Panc1 (cell line): ENCODE measurements around the gene ROPN1L. TPM values are rescaled to one million over a fixed set of nuclear protein-coding genes. Genes with fewer than 3 reads are reported as not detected.

Experiments used
- ATAC-seq: fragments of 200-7000 bp; cut with Tn5 transposase; 2 replicates; pipeline ENCODE4 v1.9.1; 2020; ENCODE audit warnings: mild to moderate bottlenecking, moderate library complexity
- BruUV-seq: library from RNA; stranded (reverse); fragments of 400-500 nt; replicated peaks from 2 replicates; lab custom pipeline; 2021; lab: Mats Ljungman, UMichigan
- CTCF ChIA-PET: fragments of 300-600 bp; sonication (Branson Sonifier 250); formaldehyde crosslinking; loops from one replicate; lab custom pipeline; 2022; ENCODE audit warnings: antibody characterized with exemption; lab: Charles Lee
- POLR2A ChIA-PET: fragments of 300-600 bp; sonication (Branson Sonifier 250); formaldehyde crosslinking; loops from one replicate; lab custom pipeline; 2022; ENCODE audit warnings: antibody characterized with exemption; lab: Charles Lee
- DNase-seq: peaks from one replicate; pipeline ENCODE4 v3.0.0-alpha.2; 2010; ENCODE audit warnings: low read depth, low spot score
- H3K27ac ChIP-seq: 2 replicates; pipeline ENCODE4 v1.5.1; 2011; ENCODE audit warnings: mild to moderate bottlenecking, low read length, inconsistent platforms
- H3K27me3 ChIP-seq: fragments of 200-500 bp; sonication (Bioruptor generic); 2 replicates; pipeline ENCODE4 v1.6.0; 2014; ENCODE audit warnings: low read length, inconsistent platforms; ENCODE audit not compliant: control insufficient read depth, insufficient read depth
- H3K36me3 ChIP-seq: fragments of 200-500 bp; sonication (Bioruptor generic); 2 replicates; pipeline ENCODE4 v1.5.1; 2014; ENCODE audit warnings: inconsistent platforms, mild to moderate bottlenecking, low read length, moderate library complexity; ENCODE audit not compliant: control insufficient read depth, insufficient read depth
- H3K4me1 ChIP-seq: 2 replicates; pipeline ENCODE4 v1.5.1; 2011; ENCODE audit warnings: inconsistent platforms, mild to moderate bottlenecking, low read length, moderate library complexity; ENCODE audit not compliant: control insufficient read depth, insufficient read depth
- H3K4me3 ChIP-seq, 2 experiments: 2 replicates each; pipeline ENCODE4 v1.5.1; 2011 to 2012; ENCODE audit warnings: low read depth in 2 of 2, low read length in 2 of 2, mild to moderate bottlenecking in 2 of 2, inconsistent platforms in 1 of 2, moderate library complexity in 1 of 2
- H3K9me3 ChIP-seq: fragments of 200-500 bp; sonication (Bioruptor generic); 2 replicates; pipeline ENCODE4 v1.5.1; 2014; ENCODE audit warnings: low read depth, mild to moderate bottlenecking, inconsistent platforms, low read length, moderate library complexity; ENCODE audit not compliant: control insufficient read depth, insufficient read depth
- CTCF ChIP-seq: fragments of 450-650 bp; IDR thresholded peaks from 2 replicates; pipeline ENCODE4 v1.5.1; 2017; ENCODE audit warnings: mild to moderate bottlenecking
- POLR2AphosphoS5 ChIP-seq: IDR thresholded peaks from 2 replicates; pipeline ENCODE4 v1.6.1; 2012; ENCODE audit warnings: mild to moderate bottlenecking, low read depth, low read length, moderate library complexity
- REST ChIP-seq, 2 experiments: IDR thresholded peaks; 2 replicates each; pipeline ENCODE4 v1.6.1; 2011 to 2012; ENCODE audit warnings: low read depth in 2 of 2, control low read depth in 1 of 2, low read length in 1 of 2, mild to moderate bottlenecking in 1 of 2, moderate library complexity in 1 of 2; ENCODE audit not compliant: insufficient read depth in 1 of 2
- SIN3A ChIP-seq: IDR thresholded peaks from 2 replicates; pipeline ENCODE4 v1.6.1; 2012; ENCODE audit warnings: low read depth, mild to moderate bottlenecking, low read length, moderate library complexity, borderline replicate concordance; ENCODE audit not compliant: insufficient read depth
- TCF7L2 ChIP-seq: IDR thresholded peaks from 2 replicates; pipeline ENCODE4 v1.6.1; 2011; ENCODE audit warnings: mild to moderate bottlenecking, low read depth, low read length, inconsistent platforms
- in situ Hi-C: cut with HindIII; loops from 2 replicates; pipeline ENCODE4 v1.10.0; 2016; ENCODE audit warnings: low sequenced_read_pairs, low pct_unique_long_range_greater_than_20kb
- intact Hi-C: fragments of 100-400 bp; cut with micrococcal nuclease; formaldehyde crosslinking; loops from one replicate; pipeline ENCODE4 v1.10.0; 2022; ENCODE audit not compliant: unreplicated experiment
- total RNA-seq: library from RNA; stranded (reverse); gene quantifications from one replicate; pipeline ENCODE4 v1.2.1, GENCODE V29; 2021; ENCODE audit not compliant: unreplicated experiment

The ROPN1L gene
- total RNA-seq, 1 experiment from 2014 or later: 3.0 TPM

DNA sequence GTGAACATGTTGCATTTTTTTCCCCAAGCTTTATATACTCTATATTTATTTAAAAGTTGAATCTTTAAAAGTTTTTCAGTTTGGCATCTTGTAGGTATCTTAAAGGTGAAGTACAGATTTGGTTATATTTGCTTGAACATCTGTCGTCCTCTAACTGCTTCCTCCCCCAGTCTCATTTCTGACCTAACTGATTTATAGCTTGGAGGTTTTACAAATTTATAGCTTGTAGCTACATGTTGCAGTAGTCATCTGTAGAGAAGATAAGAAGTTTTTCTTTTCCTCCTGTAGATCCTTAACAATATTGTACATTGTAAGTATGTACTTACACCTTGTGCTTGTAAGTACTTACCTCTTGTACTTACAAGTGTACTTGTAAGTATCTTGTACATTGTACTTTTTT, 31.0 kb upstream of the ROPN1L start:
- intact Hi-C loops: no loop called here
- Histone ChIP-seq H3K27me3 (no peaks in the 10 kb centered on the region), H3K27ac (no peak overlapping the region), H3K4me1 (no peaks in the 10 kb centered on the region), H3K9me3 (no peaks in the 10 kb centered on the region), H3K4me3 (no peak overlapping the region), H3K36me3 (peaks cover 47% of the 10 kb centered on the region)
- ATAC-seq (no peak), DNase-seq (no peak)
- CTCF ChIA-PET: interaction anchor here (0.6 kb wide), 1 partner anchor 13 kb away, joined by 3 read pairs; no protein-coding TSS in a partner anchor
- POLR2A ChIA-PET: no interaction called here
- in situ Hi-C loops: no loop called here
- TF ChIP-seq POLR2AphosphoS5: no peak
- TF ChIP-seq CTCF: no peak
- TF ChIP-seq TCF7L2: no peak
- no peak for TF ChIP-seq SIN3A
- TF ChIP-seq REST (IDR thresholded peaks at IDR 0.05; ENCODE audit: insufficient read depth in 1 of 2, low read depth in 2 of 2, low read length in 1 of 2): no peak
- BruUV-seq: no TSS peak

DNA sequence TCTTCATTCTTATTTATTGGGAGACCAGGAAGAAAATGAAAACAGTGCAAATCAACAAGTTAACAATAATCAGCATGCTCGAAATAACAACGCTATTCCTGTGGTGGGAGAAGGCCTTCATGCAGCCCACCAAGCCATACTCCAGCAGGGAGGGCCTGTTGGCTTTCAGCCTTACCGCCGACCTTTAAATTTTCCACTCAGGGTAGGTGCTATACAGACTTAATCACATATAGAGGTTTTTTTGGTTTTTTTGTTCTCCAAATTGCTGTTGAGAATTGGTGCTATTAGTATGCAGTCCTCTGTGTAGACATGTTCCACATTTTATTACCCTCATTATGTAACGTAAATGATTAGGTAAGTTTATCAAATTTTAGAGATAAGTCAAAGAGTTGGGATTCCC, 30.3 kb upstream of the ROPN1L start:
- no peak for DNase-seq
- intact Hi-C loops: no loop called here
- Histone ChIP-seq H3K36me3 (peaks cover 49% of the 10 kb centered on the region), H3K27me3 (no peaks in the 10 kb centered on the region), H3K4me3 (no peak overlapping the region), H3K27ac (no peak overlapping the region), H3K9me3 (no peaks in the 10 kb centered on the region), H3K4me1 (no peaks in the 10 kb centered on the region)
- no peak for ATAC-seq
- in situ Hi-C loops: no loop called here
- TF ChIP-seq TCF7L2 (no peak), SIN3A (no peak), CTCF (no peak), REST (IDR thresholded peaks at IDR 0.05; ENCODE audit: insufficient read depth in 1 of 2, low read depth in 2 of 2, low read length in 1 of 2) (no peak), POLR2AphosphoS5 (no peak)
- POLR2A ChIA-PET: no interaction called here
- no TSS peak for BruUV-seq
- CTCF ChIA-PET: interaction anchor here (0.6 kb wide), 1 partner anchor 14 kb away, joined by 3 read pairs; no protein-coding TSS in a partner anchor
